ENCODE measurements around the gene SARDH.
A peak's percentile ranks its signal among the peaks of the same experiment; 100 is the strongest.

The SARDH gene

DNA sequence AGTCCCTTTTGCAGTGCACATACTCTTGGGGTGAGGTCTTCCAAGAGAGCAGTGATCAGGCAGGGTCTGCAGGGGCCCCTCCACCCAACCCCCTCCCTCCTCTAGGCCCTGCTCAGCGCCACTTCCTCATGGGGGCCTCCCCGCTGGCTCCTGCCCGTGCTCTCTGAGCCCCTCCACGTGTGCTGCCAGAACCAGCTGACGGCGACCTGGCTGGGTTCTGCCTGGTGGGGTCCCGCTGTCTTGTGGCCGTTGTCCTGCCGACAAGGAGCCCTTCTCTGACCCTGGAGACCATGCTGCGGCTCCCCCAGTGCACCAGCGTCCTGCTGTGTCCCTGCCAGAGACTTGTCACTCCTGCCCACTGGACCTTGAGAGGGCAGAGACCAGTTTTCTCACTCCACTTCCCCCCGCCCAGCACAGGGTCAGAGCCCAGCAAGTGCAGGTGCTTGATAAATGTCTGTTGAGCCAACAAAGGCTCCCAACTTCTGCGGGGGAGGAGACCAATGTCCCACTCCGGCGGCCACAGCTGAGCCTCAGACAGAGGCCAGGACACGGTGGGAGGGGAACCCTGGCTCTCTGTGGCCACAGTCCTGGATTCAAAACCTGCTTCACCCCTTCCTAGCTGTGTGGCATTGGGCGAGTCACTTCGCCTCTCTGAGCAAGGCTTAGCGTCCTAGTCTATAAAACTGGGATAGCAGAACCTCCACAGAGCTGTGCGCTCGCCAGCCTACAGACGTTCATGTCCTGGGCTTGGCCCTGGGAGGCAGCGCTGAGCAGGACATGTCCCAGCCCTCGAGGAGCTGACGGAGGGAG is 24.8 kb downstream of the SARDH start:
- ChIA-PET POLR2A (ENCODE audit: low non-redundant PET) (no interaction called here), CTCF (no interaction called here)
- TF ChIP-seq, protein P1, sequence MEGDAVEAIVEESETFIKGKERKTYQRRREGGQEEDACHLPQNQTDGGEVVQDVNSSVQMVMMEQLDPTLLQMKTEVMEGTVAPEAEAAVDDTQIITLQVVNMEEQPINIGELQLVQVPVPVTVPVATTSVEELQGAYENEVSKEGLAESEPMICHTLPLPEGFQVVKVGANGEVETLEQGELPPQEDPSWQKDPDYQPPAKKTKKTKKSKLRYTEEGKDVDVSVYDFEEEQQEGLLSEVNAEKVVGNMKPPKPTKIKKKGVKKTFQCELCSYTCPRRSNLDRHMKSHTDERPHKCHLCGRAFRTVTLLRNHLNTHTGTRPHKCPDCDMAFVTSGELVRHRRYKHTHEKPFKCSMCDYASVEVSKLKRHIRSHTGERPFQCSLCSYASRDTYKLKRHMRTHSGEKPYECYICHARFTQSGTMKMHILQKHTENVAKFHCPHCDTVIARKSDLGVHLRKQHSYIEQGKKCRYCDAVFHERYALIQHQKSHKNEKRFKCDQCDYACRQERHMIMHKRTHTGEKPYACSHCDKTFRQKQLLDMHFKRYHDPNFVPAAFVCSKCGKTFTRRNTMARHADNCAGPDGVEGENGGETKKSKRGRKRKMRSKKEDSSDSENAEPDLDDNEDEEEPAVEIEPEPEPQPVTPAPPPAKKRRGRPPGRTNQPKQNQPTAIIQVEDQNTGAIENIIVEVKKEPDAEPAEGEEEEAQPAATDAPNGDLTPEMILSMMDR (conservative IDR thresholded peaks at IDR 0.05; ENCODE audit: low read depth), result no peak
- H3K27ac ChIP-seq, result no peak overlapping the region
- DNase-seq (ENCODE audit: low spot score), result no peak

DNA sequence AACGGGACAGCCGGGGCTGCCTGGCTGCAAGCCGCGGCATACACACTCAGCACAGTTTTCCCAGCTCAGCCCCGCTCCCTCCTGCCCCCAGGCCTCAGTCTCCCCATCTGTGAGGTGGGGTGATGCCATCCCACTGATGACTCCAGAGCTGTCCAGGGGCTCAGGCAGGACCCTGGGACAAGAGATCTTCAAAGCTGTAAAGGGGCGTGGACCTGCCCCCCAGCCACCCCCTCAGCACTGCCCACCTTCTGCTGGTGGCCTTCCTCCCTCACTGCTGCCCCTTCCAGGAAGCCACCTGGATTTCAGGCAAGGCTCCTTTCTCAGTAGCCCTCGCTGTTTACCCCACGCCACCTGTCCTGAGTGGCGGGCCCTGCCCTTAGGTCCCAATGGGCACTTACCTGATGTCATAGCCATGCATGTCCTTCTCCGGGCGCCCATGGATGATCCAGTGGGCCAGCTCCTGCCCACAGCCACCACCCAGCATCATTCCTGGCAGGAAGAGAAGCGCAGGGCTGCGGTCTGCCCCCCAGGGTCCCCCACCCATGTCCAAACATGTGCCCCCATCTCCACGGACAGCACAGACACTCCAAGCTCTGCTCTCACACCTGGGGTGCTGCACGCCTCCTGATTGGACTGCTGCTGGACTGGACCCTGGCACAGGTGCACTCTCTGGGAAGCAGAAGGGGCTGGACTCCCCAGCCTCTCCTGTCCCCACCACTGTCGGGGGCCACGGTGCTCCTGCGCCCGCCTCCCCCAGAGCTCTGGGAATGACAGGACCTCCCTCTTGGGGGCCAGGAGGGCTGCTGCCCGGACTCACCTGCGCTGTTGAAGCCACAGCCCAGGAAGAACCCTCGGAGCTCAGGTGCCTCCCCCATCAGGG is 25.7 kb downstream of the SARDH start:
- ChIA-PET POLR2A (ENCODE audit: low non-redundant PET) (no interaction called here), CTCF (interaction anchor here (0.7 to 1.5 kb wide), 3 partner anchors 131 to 911 kb away, joined by 3 to 6 read pairs (median 4); no protein-coding TSS in a partner anchor)
- no peak for DNase-seq (ENCODE audit: low spot score)
- TF ChIP-seq, protein P1 (conservative IDR thresholded peaks at IDR 0.05; ENCODE audit: low read depth), result no peak
- H3K27ac ChIP-seq, result no peak overlapping the region

DNA sequence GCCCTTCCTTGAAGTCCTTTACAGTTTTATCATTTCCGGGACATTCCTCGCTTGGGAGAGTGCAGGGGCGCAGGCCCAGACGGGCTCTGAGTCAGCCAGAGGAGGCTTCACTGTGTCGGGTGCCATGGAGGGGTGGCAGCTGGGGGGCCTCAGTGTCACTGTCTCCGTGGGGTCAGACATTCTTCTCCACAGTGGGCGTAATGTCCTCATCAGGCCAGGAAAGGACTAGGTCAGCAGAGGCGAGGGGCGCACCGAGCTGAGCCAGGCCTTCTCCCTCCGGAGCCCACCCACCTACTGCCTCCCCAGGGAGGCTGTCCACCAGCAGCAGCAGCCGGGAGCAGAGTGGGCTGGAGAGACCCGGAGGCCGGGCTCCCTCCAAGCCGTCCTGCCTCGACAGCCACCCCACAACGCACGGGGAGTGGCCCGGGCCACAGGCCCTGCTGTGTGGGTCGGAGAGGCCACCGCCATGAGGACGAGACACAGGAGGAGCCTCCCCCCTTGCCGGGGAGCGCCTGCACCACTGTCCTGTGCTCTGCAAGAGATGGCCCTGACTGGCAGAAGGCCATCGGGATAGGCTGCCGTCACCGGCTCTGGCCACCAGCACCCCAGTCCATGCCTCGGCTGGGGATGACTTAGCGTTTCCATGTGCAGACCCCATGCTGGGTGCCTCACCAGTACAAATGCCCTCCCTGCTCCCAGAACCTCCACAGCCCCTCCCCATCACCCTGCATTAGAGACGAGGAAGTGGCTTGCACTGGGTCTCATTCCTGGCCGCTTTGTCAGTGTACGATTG is 26.5 kb downstream of the SARDH start:
- POLR2A ChIA-PET (ENCODE audit: low non-redundant PET), result no interaction called here

DNA sequence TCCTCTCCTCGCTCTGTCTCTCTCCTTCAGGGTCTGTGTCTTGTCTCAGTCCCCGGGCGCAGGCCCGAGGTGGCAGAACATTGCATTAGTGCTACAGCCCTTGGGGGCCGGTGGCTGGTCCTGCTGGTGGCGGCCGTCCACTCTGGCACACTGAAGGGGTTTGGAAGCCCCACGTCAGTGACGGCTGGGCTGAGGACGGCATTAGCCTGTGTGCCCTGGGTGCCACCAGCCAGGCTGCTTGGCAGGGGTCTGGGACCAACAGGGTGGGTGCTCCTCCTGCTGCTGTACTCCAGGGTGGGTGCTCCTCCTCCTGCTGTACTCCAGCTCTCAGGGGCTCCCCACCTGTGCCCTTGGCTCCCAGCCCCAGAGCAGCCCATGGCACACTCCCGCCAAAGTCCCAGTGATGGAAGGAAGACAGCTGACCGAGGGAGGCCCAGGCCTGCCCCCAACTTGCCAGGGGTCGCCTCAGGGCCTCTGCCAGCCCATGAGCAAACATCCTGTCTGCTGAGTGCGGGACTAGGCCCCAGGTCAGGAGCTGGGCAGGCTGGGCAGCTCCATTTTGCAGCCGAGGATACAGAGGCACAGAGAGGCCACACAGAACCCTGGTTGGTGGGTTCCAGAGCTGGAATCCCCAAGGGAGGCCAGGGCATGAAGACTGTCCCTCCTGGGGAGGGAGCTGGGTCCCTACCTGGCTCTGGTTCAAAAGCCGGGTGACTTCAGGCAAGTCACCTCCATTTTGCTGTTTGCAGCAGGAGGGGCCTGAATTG is 27.3 kb downstream of the SARDH start:
- DNase-seq (ENCODE audit: low spot score), result no peak
- TF ChIP-seq, protein P1 (conservative IDR thresholded peaks at IDR 0.05; ENCODE audit: low read depth), result no peak
- ChIA-PET CTCF (interaction anchor here (0.7 to 1.5 kb wide), 3 partner anchors 32 to 1102 kb away, joined by 3 to 6 read pairs (median 3); no protein-coding TSS in a partner anchor), POLR2A (ENCODE audit: low non-redundant PET) (no interaction called here)
- H3K27ac ChIP-seq, result peak overlapping the region; percentile 65

More for the DNA sequence above, 26.5 kb downstream of the SARDH start:
- CTCF ChIA-PET, result interaction anchor here (0.7 to 1.5 kb wide), 3 partner anchors 31 to 910 kb away, joined by 3 to 6 read pairs (median 3); no protein-coding TSS in a partner anchor
- TF ChIP-seq, protein P1 (conservative IDR thresholded peaks at IDR 0.05; ENCODE audit: low read depth), result no peak
- peak; percentile 57 for DNase-seq (ENCODE audit: low spot score)
- H3K27ac ChIP-seq, result peak overlapping the region; percentile 65

DNA sequence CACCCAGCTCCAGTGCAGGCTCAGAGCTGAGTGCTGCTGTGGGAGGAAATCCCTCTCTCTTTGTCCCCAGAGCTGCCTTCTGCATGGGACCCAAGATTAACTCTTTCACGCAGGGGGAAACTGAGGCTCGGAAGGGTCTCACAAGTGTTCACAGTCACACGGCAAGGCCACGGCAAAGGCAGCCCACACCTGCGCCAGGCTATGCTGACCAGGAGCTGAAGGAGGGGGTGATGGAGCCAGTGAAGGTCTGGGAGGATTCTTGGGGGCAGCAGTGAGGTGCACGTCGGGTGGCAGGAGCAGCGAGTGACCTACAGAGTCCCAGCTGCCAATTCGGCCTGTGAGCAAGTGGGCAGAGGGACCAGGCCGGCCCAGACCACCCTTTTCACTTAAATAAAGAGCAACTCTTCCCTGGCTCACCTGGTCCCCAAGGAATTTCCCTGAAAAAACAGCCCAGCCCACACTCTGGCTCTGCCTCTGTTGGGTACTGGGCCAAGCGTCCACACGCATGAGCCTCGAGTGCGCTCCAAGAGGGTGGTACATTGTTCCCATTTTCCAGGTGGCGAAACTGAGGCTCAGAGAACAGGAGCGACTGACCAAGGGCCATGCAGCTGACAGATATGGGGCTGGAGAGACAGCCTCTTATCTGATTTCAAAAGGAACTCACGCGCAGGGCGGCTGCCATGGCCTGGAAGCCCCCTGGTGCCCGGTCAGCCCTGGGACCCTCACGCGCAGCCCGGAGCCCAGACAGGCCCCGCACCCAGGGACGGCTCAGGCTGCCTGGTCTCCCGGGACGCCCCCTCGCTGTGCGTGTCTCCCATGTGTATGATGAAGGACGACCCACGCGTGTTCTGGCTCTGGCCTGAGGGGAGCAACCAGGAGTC is 28.2 kb downstream of the SARDH start:
- H3K27ac ChIP-seq, result no peak overlapping the region; the same call in 1 of the 2 replicates
- DNase-seq (ENCODE audit: low spot score), result no peak
- TF ChIP-seq, protein P1 (conservative IDR thresholded peaks at IDR 0.05; ENCODE audit: low read depth), result no peak
- ChIA-PET POLR2A (ENCODE audit: low non-redundant PET) (no interaction called here), CTCF (interaction anchor here (0.7 kb wide), 1 partner anchor 1103 kb away, joined by 3 read pairs; no protein-coding TSS in a partner anchor)
